K562 (cell line): ENCODE data around the gene STK11. TPM values are rescaled to one million over a fixed set of nuclear protein-coding genes. Genes with fewer than 3 reads are reported as not detected.

ENCODE experiments used
- CAMTA2 ChIP-seq: fragments of 250-450 bp; sonication (Bioruptor Pico); conservative IDR thresholded peaks from 2 replicates; pipeline ENCODE4 v1.5.1; 2022
- CXXC5 ChIP-seq: fragments of 250-450 bp; sonication (Bioruptor Pico); IDR thresholded peaks from 2 replicates; pipeline ENCODE4 v1.8.0; 2022; ENCODE audit warnings: inconsistent platforms, mild to moderate bottlenecking, moderate library complexity
- ELK3 ChIP-seq: fragments of 450-650 bp; formaldehyde crosslinking; IDR thresholded peaks from 2 replicates; pipeline ENCODE4 v1.4.0; 2020; ENCODE audit warnings: mild to moderate bottlenecking
- FOS ChIP-seq: IDR thresholded peaks from 3 replicates; pipeline ENCODE4 v1.6.1; 2011; ENCODE audit not compliant: insufficient read length; ENCODE audit errors: extremely low read depth
- HEY1 ChIP-seq: fragments of 250-450 bp; sonication (Bioruptor Pico); IDR thresholded peaks from 2 replicates; pipeline ENCODE4 v1.5.0; 2020; ENCODE audit warnings: mild to moderate bottlenecking, moderate library complexity, borderline replicate concordance
- NFXL1 ChIP-seq: fragments of 450-650 bp; formaldehyde crosslinking; IDR thresholded peaks from 2 replicates; pipeline ENCODE4 v1.4.0; 2021; ENCODE audit warnings: mild to moderate bottlenecking
- NFYB ChIP-seq: IDR thresholded peaks from 2 replicates; pipeline ENCODE4 v1.6.1; 2011; ENCODE audit warnings: mild to moderate bottlenecking, moderate library complexity; ENCODE audit not compliant: insufficient read length; ENCODE audit errors: extremely low read depth
- SAFB2 ChIP-seq: fragments of 200-400 bp; formaldehyde crosslinking; IDR thresholded peaks from 2 replicates; pipeline ENCODE4 v1.6.1; 2018; ENCODE audit warnings: borderline replicate concordance, low read length, low read depth, moderate library complexity; ENCODE audit not compliant: severe bottlenecking
- SIN3A ChIP-seq, 2 experiments: fragments of 150-350 bp in 1 of 2; IDR thresholded peaks; 2 replicates each; pipeline ENCODE4 v1.6.1; 2011 to 2016; ENCODE audit warnings: borderline replicate concordance in 2 of 2, low read depth in 2 of 2, low read length in 2 of 2, mild to moderate bottlenecking in 2 of 2, moderate library complexity in 2 of 2; ENCODE audit not compliant: control insufficient read depth in 1 of 2
- TARDBP ChIP-seq: fragments of 450-650 bp; IDR thresholded peaks from 2 replicates; pipeline ENCODE4 v1.6.1; 2016
- TCF15 ChIP-seq: fragments of 250-450 bp; sonication (Bioruptor Pico); IDR thresholded peaks from 2 replicates; pipeline ENCODE4 v1.8.0; 2022; ENCODE audit warnings: moderate library complexity, mild to moderate bottlenecking, inconsistent platforms
- ZBED1 ChIP-seq: IDR thresholded peaks from 2 replicates; pipeline ENCODE4 v1.6.1; 2014
- ZNF184 ChIP-seq: sonication (generic); formaldehyde crosslinking; IDR thresholded peaks from 2 replicates; pipeline ENCODE4 v1.5.0; 2020; ENCODE audit warnings: missing genetic modification reagents
- polyA plus RNA-seq, 8 experiments: library from polyadenylated mRNA; depleted of rRNA in 4 of 8; stranded (reverse) in 5 of 8; unstranded in 3 of 8; fragments of >200 nt; fragmentation: Nextera tagmentation in 2 of 8; fragmentation: Illumina TruSeq in 1 of 8; extraction: Ambion mirVana in 2 of 8; extraction: Trizol in 1 of 8; gene quantifications; 2 replicates each; pipeline versions ENCODE4 v1.2.1 to v1.2.3, GENCODE V29; 2011 to 2014; ENCODE audit warnings: inconsistent platforms in 1 of 8, missing spikeins in 1 of 8
- total RNA-seq, 7 experiments: library from RNA; depleted of rRNA in 6 of 7; stranded (reverse); fragments of >200 nt in 6 of 7; fragmentation: Illumina TruSeq in 2 of 7; extraction: Trizol in 2 of 7; gene quantifications; 2 replicates each; pipeline versions ENCODE4 v1.2.1 to v1.2.3, GENCODE V29; 2011 to 2021; ENCODE audit warnings: low replicate concordance in 1 of 7
- TF ChIP-seq, protein P1 (sequence below): fragments of 250-450 bp; sonication (Bioruptor Pico); IDR thresholded peaks from 2 replicates; pipeline ENCODE4 v1.5.0; 2020; ENCODE audit warnings: mild to moderate bottlenecking, borderline replicate concordance
- TF ChIP-seq, protein P2 (sequence below), 2 experiments: fragments of 150-350 bp in 1 of 2; IDR thresholded peaks; 2 replicates each; pipeline ENCODE4 v1.6.1; 2012 to 2016; ENCODE audit warnings: low read depth in 2 of 2, low read length in 2 of 2, mild to moderate bottlenecking in 1 of 2, moderate library complexity in 1 of 2
- TF ChIP-seq, protein P3 (sequence below): sonication (generic); formaldehyde crosslinking; IDR thresholded peaks from 2 replicates; pipeline ENCODE4 v1.8.0; 2022; ENCODE audit warnings: mild to moderate bottlenecking, missing genetic modification reagents
- TF ChIP-seq, protein P4 (sequence below): sonication (generic); IDR thresholded peaks from 2 replicates; pipeline ENCODE4 v1.6.1; 2016

STK11 gene
- total and polyA plus RNA-seq, 9 of the 15 experiments (the other 6 are each of a cell fraction or from before 2014, with no cell fraction given), result 0.15 to 96.5 (median 31.7) TPM

GRCh38 chr19:1254530-1255185, 49.1 kb downstream of the STK11 start (continued):
- TF ChIP-seq CXXC5 (CRISPR knock-in tag) (no peak), CAMTA2 (CRISPR knock-in tag) (no peak), FOS (no peak), TCF15 (CRISPR knock-in tag) (no peak), ZBED1 (0 out of 2 replicates have a peak, but pooled peaks have one; percentile 27), ELK3 (no peak), TARDBP (no peak), HEY1 (CRISPR knock-in tag) (no peak), NFYB (no peak), SIN3A (IDR thresholded peaks at IDR 0.05; ENCODE audit: borderline replicate concordance in 2 of 2, control insufficient read depth in 1 of 2, low read depth in 2 of 2, low read length in 2 of 2) (no peak), ZNF184 (CRISPR knock-in tag) (no peak), NFXL1 (CRISPR knock-in tag) (no peak), SAFB2 (no peak)
- TF ChIP-seq, protein P1, sequence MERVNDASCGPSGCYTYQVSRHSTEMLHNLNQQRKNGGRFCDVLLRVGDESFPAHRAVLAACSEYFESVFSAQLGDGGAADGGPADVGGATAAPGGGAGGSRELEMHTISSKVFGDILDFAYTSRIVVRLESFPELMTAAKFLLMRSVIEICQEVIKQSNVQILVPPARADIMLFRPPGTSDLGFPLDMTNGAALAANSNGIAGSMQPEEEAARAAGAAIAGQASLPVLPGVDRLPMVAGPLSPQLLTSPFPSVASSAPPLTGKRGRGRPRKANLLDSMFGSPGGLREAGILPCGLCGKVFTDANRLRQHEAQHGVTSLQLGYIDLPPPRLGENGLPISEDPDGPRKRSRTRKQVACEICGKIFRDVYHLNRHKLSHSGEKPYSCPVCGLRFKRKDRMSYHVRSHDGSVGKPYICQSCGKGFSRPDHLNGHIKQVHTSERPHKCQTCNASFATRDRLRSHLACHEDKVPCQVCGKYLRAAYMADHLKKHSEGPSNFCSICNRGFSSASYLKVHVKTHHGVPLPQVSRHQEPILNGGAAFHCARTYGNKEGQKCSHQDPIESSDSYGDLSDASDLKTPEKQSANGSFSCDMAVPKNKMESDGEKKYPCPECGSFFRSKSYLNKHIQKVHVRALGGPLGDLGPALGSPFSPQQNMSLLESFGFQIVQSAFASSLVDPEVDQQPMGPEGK (CRISPR knock-in tag), result no peak
- TF ChIP-seq, protein P2, sequence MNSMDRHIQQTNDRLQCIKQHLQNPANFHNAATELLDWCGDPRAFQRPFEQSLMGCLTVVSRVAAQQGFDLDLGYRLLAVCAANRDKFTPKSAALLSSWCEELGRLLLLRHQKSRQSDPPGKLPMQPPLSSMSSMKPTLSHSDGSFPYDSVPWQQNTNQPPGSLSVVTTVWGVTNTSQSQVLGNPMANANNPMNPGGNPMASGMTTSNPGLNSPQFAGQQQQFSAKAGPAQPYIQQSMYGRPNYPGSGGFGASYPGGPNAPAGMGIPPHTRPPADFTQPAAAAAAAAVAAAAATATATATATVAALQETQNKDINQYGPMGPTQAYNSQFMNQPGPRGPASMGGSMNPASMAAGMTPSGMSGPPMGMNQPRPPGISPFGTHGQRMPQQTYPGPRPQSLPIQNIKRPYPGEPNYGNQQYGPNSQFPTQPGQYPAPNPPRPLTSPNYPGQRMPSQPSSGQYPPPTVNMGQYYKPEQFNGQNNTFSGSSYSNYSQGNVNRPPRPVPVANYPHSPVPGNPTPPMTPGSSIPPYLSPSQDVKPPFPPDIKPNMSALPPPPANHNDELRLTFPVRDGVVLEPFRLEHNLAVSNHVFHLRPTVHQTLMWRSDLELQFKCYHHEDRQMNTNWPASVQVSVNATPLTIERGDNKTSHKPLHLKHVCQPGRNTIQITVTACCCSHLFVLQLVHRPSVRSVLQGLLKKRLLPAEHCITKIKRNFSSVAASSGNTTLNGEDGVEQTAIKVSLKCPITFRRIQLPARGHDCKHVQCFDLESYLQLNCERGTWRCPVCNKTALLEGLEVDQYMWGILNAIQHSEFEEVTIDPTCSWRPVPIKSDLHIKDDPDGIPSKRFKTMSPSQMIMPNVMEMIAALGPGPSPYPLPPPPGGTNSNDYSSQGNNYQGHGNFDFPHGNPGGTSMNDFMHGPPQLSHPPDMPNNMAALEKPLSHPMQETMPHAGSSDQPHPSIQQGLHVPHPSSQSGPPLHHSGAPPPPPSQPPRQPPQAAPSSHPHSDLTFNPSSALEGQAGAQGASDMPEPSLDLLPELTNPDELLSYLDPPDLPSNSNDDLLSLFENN (IDR thresholded peaks at IDR 0.05; ENCODE audit: low read depth in 2 of 2, low read length in 2 of 2), result no peak
- TF ChIP-seq, protein P3, sequence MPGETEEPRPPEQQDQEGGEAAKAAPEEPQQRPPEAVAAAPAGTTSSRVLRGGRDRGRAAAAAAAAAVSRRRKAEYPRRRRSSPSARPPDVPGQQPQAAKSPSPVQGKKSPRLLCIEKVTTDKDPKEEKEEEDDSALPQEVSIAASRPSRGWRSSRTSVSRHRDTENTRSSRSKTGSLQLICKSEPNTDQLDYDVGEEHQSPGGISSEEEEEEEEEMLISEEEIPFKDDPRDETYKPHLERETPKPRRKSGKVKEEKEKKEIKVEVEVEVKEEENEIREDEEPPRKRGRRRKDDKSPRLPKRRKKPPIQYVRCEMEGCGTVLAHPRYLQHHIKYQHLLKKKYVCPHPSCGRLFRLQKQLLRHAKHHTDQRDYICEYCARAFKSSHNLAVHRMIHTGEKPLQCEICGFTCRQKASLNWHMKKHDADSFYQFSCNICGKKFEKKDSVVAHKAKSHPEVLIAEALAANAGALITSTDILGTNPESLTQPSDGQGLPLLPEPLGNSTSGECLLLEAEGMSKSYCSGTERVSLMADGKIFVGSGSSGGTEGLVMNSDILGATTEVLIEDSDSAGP (CRISPR knock-in tag), result no peak
- TF ChIP-seq, protein P4, sequence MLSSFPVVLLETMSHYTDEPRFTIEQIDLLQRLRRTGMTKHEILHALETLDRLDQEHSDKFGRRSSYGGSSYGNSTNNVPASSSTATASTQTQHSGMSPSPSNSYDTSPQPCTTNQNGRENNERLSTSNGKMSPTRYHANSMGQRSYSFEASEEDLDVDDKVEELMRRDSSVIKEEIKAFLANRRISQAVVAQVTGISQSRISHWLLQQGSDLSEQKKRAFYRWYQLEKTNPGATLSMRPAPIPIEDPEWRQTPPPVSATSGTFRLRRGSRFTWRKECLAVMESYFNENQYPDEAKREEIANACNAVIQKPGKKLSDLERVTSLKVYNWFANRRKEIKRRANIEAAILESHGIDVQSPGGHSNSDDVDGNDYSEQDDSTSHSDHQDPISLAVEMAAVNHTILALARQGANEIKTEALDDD, result peak; percentile 57; the same call in 1 of the 2 replicates
